Upper lobe of left lung (tissue), 6 donors: ENCODE results near the gene CTNNB1. TPM values are rescaled to one million over a fixed set of nuclear protein-coding genes. Genes with fewer than 3 reads are reported as not detected.
A peak's percentile ranks its signal among the peaks of the same experiment; 100 is the strongest.

ENCODE experiments used
- ATAC-seq, 2 donors: fragments of 200-7000 bp; cut with Tn5 transposase; one replicate each; pipeline ENCODE4 v1.9.1; 2022; ENCODE audit warnings: mild to moderate bottlenecking in 2 of 2, moderate library complexity in 2 of 2; ENCODE audit not compliant: low FRiP score in 2 of 2
- DNase-seq, 2 donors: peaks; one replicate each; pipeline ENCODE4 v3.0.0-alpha.2; 2019 to 2020
- H3K27ac ChIP-seq, 4 donors: fragments of 200-600 bp; sonication (generic); one replicate each; pipeline ENCODE4 v1.5.1; 2016 to 2019
- H3K27me3 ChIP-seq, 4 donors: fragments of 200-600 bp; sonication (generic); one replicate each; pipeline ENCODE4 v1.5.1; 2017 to 2019
- H3K36me3 ChIP-seq, 4 donors: fragments of 200-600 bp; sonication (generic); one replicate each; pipeline ENCODE4 v1.5.1; 2016 to 2019
- H3K4me1 ChIP-seq, 4 donors: fragments of 200-600 bp; sonication (generic); one replicate each; pipeline ENCODE4 v1.5.1; 2018 to 2019
- H3K4me3 ChIP-seq, 4 donors: fragments of 200-600 bp; sonication (generic); one replicate each; pipeline ENCODE4 v1.5.1; 2017 to 2019; ENCODE audit warnings: mild to moderate bottlenecking in 2 of 4, moderate library complexity in 1 of 4
- H3K9me3 ChIP-seq, 4 donors: fragments of 200-600 bp; sonication (generic); one replicate each; pipeline ENCODE4 v1.5.1; 2018 to 2019
- CTCF ChIP-seq, 6 experiments: fragments of 450-650 bp in 4 of 6; fragments of 200-600 bp in 2 of 6; sonication (generic) in 2 of 6; IDR thresholded peaks; one replicate each; pipeline ENCODE4 v1.5.1; 2016 to 2019; ENCODE audit warnings: antibody characterized with exemption in 6 of 6
- EP300 ChIP-seq, 4 donors: sonication (generic); formaldehyde crosslinking; IDR thresholded peaks; one replicate each; pipeline ENCODE4 v1.5.1; 2017; ENCODE audit warnings: antibody characterized with exemption in 4 of 4, control low read depth in 2 of 4
- POLR2A ChIP-seq, 4 donors: fragments of 450-650 bp; IDR thresholded peaks; one replicate each; pipeline ENCODE4 v1.5.1; 2016 to 2017; ENCODE audit warnings: antibody characterized with exemption in 4 of 4, mild to moderate bottlenecking in 2 of 4
- POLR2AphosphoS5 ChIP-seq, 2 donors: sonication (generic); formaldehyde crosslinking; IDR thresholded peaks; one replicate each; pipeline ENCODE4 v1.5.1; 2017; ENCODE audit warnings: antibody characterized with exemption in 2 of 2
- WGBS, 2 donors: methylation state at CpG; one replicate each; pipeline ENCODE4 v1.1.5; 2017 to 2018; 5-methylcytosine and 5-hydroxymethylcytosine counted together
- total RNA-seq, 6 donors: library from RNA; depleted of rRNA in 4 of 6; stranded (reverse); fragments of >200 nt in 4 of 6; gene quantifications; one replicate each; pipeline versions ENCODE4 v1.1.0 to v1.2.1, GENCODE V29; 2016 to 2021
- donor health status: DM: no; HTN: no; CAD: no; lungs with moderate emphysema.
- donor health status: DM: no; HTN: yes; CAD: no; lungs with severe emphysema.

CTNNB1 gene
- total RNA-seq, 6 donors from 2014 or later, result 332 to 776 (median 412) TPM

DNA sequence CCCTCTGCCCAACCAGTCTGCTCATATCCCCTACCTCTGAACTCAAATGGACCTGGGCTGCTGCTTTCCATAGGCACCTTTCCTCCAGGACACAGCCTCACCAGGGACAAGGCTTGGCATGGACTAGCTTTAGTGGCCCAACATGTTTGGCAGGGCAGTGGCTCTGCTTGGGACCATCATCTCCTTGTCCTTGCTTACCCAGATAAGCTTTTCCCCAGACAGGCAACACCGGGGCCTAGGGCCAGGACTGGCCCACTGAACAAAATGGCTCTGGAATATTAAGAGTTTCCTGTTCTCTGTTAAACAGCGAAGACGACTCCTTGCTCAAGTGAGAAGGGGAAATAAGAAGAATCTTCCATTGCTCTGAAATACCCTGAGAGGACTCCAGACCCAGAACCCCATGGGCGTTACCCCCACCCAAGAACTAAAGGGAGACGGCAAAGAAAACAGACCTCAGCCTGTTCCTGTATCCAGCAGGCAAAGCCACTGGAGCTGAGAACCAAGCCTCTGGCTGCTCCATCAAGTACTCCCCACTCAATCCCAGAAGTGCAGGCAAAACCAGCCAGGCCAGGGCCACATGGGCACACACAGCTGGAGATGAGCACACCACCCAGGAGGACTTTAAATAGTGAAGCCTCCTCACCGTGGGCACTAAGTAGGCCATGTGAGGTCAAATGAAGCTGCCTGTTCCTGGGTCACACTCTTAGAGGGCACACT, 45.5 kb downstream of the CTNNB1 start:
- Histone ChIP-seq H3K27me3 (no peaks in the 10 kb centered on the region), H3K9me3 (no peaks in the 10 kb centered on the region), H3K27ac (no peak overlapping the region), H3K4me3 (no peak overlapping the region), H3K36me3 (peaks cover 0 to 38% (median 9%) of the 10 kb centered on the region in 4 donors), H3K4me1 (no peaks in the 10 kb centered on the region)
- DNase-seq, result no peak
- TF ChIP-seq CTCF (IDR thresholded peaks at IDR 0.05) (no peak), POLR2A (IDR thresholded peaks at IDR 0.05) (no peak), EP300 (IDR thresholded peaks at IDR 0.05) (no peak), POLR2AphosphoS5 (IDR thresholded peaks at IDR 0.05) (no peak)
- WGBS, 2 donors, result 74 to 77% methylated on average over 5 to 6 of the region's 6 CpGs
- ATAC-seq, result peak in 1 of 2 donors; percentile 4

DNA sequence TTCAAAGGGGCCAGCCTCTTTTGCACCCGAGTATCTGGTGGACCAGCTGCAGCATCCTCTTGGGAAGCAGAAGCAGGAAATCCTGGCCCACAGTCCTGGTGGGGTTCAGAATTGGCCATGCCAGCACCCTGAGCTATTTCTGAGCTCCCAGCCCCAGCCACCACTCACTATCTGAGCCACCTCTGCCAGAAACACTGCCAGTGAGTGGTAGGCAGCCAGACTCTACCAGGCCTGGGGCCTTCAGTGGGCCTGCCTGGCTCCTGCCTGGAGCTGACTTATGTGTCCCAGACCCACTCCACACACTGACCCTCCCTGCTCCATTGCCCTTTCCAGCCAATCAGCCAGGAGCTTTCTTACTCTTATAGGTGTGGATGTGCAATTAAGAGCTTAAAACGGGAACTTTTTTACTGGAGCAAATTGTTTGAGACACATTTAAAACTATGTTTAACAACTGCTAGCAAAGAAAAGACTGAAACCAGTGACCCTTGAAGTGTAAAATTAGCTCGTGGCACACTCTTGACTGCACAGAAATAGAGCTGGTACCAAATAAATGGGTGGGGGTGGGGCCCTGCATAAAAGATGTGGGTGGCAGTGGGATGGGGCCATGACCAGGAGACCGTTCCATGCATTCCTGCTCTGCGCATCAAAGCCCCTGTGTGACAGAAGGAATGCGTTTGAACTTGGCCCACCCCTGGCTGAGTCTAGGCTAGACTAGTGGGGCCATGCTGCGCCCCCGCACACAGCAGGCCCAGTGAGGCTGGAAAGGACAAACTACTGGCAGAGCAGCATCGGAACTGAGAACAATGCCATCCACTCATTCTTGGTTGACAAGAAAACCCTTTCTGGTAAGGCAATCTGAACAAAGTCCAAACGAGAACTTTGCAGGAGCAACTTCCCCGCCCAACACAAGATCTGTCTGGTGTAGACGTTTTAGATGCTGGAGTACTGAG, 48.0 kb downstream of the CTNNB1 start:
- no peak for TF ChIP-seq CTCF (IDR thresholded peaks at IDR 0.05)
- no peak for TF ChIP-seq EP300 (IDR thresholded peaks at IDR 0.05)
- TF ChIP-seq POLR2AphosphoS5 (IDR thresholded peaks at IDR 0.05), result no peak
- no peak for TF ChIP-seq POLR2A (IDR thresholded peaks at IDR 0.05)
- WGBS, 2 donors, result 69 to 80% methylated on average over 8 to 12 of the region's 12 CpGs
- Histone ChIP-seq H3K27me3 (no peaks in the 10 kb centered on the region), H3K36me3 (peaks cover 0 to 17% (median 0%) of the 10 kb centered on the region in 4 donors), H3K9me3 (no peaks in the 10 kb centered on the region), H3K27ac (no peak overlapping the region), H3K4me1 (no peaks in the 10 kb centered on the region), H3K4me3 (no peak overlapping the region)
- DNase-seq (peak in 1 of 2 donors; percentile 37), ATAC-seq (no peak)

DNA sequence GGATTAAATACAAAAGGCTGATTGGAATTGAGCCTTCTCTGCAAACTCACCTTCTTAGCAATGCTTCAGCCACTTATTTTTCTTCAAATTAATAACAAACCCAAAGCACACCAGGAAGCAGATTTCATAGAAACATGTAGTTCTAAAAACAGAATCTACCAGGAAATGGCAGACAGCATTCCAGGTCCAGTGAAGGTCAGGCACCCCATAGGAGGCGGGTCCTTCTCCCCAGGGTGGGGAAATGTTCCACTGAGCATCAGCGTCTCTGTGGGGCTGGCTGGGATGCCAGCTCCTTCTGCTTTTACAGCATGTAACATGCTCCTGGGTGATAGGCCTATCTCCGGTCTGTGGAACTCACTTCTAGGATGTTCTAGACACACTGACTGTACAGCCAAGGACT, 49.2 kb downstream of the CTNNB1 start:
- H3K9me3 ChIP-seq, result no peaks in the 10 kb centered on the region
- no peak for DNase-seq
- no peaks in the 10 kb centered on the region for H3K27me3 ChIP-seq
- no peak overlapping the region for H3K4me3 ChIP-seq
- no peaks in the 10 kb centered on the region for H3K4me1 ChIP-seq
- H3K27ac ChIP-seq, result no peak overlapping the region
- no peak for ATAC-seq
- TF ChIP-seq EP300 (IDR thresholded peaks at IDR 0.05), result no peak
- no peak for TF ChIP-seq POLR2AphosphoS5 (IDR thresholded peaks at IDR 0.05)
- TF ChIP-seq CTCF (IDR thresholded peaks at IDR 0.05), result no peak
- TF ChIP-seq POLR2A (IDR thresholded peaks at IDR 0.05), result no peak
- H3K36me3 ChIP-seq, result peaks cover 0 to 16% (median 0%) of the 10 kb centered on the region in 4 donors
- 70 to 94% methylated on average over 2 to 3 of the region's 3 CpGs for WGBS, 2 donors

DNA sequence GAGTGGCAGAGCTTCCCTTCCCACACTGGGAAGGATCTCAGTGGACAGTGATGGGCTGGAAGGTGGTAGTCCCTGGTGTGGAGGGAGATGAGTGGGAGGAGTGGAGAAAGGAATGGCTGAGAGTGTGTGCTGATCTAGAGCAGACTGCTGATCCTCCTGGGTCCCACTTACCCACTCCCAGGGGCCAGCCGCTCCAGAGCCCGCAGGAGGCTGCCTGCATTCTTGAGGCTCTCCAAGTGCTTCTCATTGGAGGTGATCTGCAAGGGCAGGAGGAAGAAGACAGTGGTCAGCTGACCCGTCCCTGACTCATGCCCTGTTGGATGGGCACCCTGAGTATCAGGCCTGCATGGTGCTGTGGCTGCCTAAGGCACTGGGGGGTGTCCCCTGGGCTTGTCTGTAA, 50.0 kb downstream of the CTNNB1 start:
- DNase-seq, result peak in 1 of 2 donors; percentile 17
- H3K36me3 ChIP-seq, result peaks cover 0 to 12% (median 0%) of the 10 kb centered on the region in 4 donors
- WGBS, 2 donors, result 90 to 100% methylated on average over 2 to 3 of the region's 3 CpGs

More for the DNA sequence above, 50.0 kb downstream of the CTNNB1 start:
- H3K27me3 ChIP-seq, result no peaks in the 10 kb centered on the region
- no peak overlapping the region for H3K27ac ChIP-seq
- no peak for ATAC-seq
- H3K4me1 ChIP-seq, result no peaks in the 10 kb centered on the region
- TF ChIP-seq EP300 (IDR thresholded peaks at IDR 0.05) (no peak), POLR2AphosphoS5 (IDR thresholded peaks at IDR 0.05) (no peak), POLR2A (IDR thresholded peaks at IDR 0.05) (no peak), CTCF (IDR thresholded peaks at IDR 0.05) (no peak)
- no peak overlapping the region for H3K4me3 ChIP-seq
- no peaks in the 10 kb centered on the region for H3K9me3 ChIP-seq
